GM23248 (cell line): ENCODE data around the gene CRYBG1.

Source experiments
- EZH2 ChIP-seq: fragments of 200-600 bp; sonication (generic); IDR thresholded peaks from 2 replicates; pipeline ENCODE4 v1.6.1; 2018; ENCODE audit warnings: antibody characterized with exemption, mild to moderate bottlenecking; ENCODE audit not compliant: insufficient read depth, poor library complexity, severe bottlenecking
- EZH2phosphoT487 ChIP-seq: fragments of 200-600 bp; sonication (generic); IDR thresholded peaks from 2 replicates; pipeline ENCODE4 v1.6.1; 2018; ENCODE audit warnings: antibody characterized with exemption, moderate library complexity, mild to moderate bottlenecking, low read depth; ENCODE audit not compliant: insufficient read depth

- no peak for TF ChIP-seq EZH2
- TF ChIP-seq EZH2phosphoT487: no peak
Observed at GRCh38 chr6:106434530-106434929, 74.0 kb downstream of the CRYBG1 start.
